HG03039 (cell line): ENCODE data around the gene SLITRK2.

Experiments
- ATAC-seq: cut with Tn5 transposase; IDR thresholded peaks from one replicate; pipeline ENCODE4 v1.9.1; 2021; ENCODE audit warnings: mild to moderate bottlenecking, moderate library complexity; ENCODE audit not compliant: unreplicated experiment

SLITRK2 gene

GRCh38 chrX:145848857-145849256 lies 31.2 kb downstream of the SLITRK2 start:
- ATAC-seq: no peak

- no peak for ATAC-seq
These were observed 35.6 kb downstream of the SLITRK2 start for GRCh38 chrX:145853181-145853580.

- no peak for ATAC-seq
These were observed 38.6 kb downstream of the SLITRK2 start for GRCh38 chrX:145856181-145856580.

GRCh38 chrX:145861818-145862217 lies 44.2 kb downstream of the SLITRK2 start:
- no peak for ATAC-seq

GRCh38 chrX:145865082-145865481 lies 47.5 kb downstream of the SLITRK2 start:
- no peak for ATAC-seq
